Thoracic aorta (tissue), 2 donors: ENCODE measurements around the gene PTPRG. TPM values are rescaled to one million over a fixed set of nuclear protein-coding genes. Genes with fewer than 3 reads are reported as not detected.

ENCODE experiments used
- ATAC-seq: fragments of 150-250 bp; one replicate; pipeline ENCODE4 v1.8.0; 2017; ENCODE audit warnings: low read depth; ENCODE audit not compliant: insufficient number of reproducible peaks, low FRiP score
- DNase-seq: peaks from one replicate; pipeline ENCODE4 v3.0.0-alpha.2; 2020; ENCODE audit warnings: low spot score
- H3K27ac ChIP-seq, 2 donors: fragments of 200-600 bp; sonication (generic); 1 replicate in 1 of 2; 2 replicates in 1 of 2; pipeline ENCODE4 v1.5.1; 2016; ENCODE audit warnings: mild to moderate bottlenecking in 2 of 2, moderate library complexity in 2 of 2
- H3K27me3 ChIP-seq: fragments of 200-600 bp; sonication (generic); replicated peaks from 2 replicates; pipeline ENCODE4 v1.6.0; 2016; ENCODE audit warnings: mild to moderate bottlenecking; ENCODE audit not compliant: insufficient read depth
- H3K36me3 ChIP-seq: fragments of 200-600 bp; sonication (generic); one replicate; pipeline ENCODE4 v1.5.1; 2016
- H3K4me1 ChIP-seq, 2 donors: fragments of 200-600 bp; sonication (generic); 1 replicate in 1 of 2; 2 replicates in 1 of 2; pipeline versions ENCODE4 v1.5.1 to v1.6.0; 2016; ENCODE audit warnings: low read depth in 2 of 2, mild to moderate bottlenecking in 1 of 2; ENCODE audit not compliant: control insufficient read depth in 1 of 2
- H3K4me3 ChIP-seq: fragments of 200-600 bp; sonication (generic); 2 replicates; pipeline ENCODE4 v1.5.1; 2016; ENCODE audit warnings: mild to moderate bottlenecking
- H3K9me3 ChIP-seq: fragments of 200-600 bp; sonication (generic); 2 replicates; pipeline ENCODE4 v1.5.1; 2016
- CTCF ChIP-seq: fragments of 200-600 bp; sonication (generic); IDR thresholded peaks from one replicate; pipeline ENCODE4 v1.5.1; 2019; ENCODE audit warnings: antibody characterized with exemption
- total RNA-seq, 2 donors: library from RNA; depleted of rRNA; stranded (reverse); fragments of >200 nt; gene quantifications; one replicate each; pipeline versions ENCODE4 v1.1.0 to v1.2.3, GENCODE V29; 2016

PTPRG gene
- total RNA-seq, 2 donors from 2014 or later: 154 to 208 TPM

GRCh38 chr3:61820306-61820992 is 259.1 kb downstream of the PTPRG start:
- H3K9me3 ChIP-seq: no peaks in the 10 kb centered on the region
- H3K36me3 ChIP-seq: no peaks in the 10 kb centered on the region
- H3K4me1 ChIP-seq: peaks cover 12 to 42% of the 10 kb centered on the region in 2 donors
- no peak for TF ChIP-seq CTCF
- H3K27me3 ChIP-seq: no peaks in the 10 kb centered on the region
- DNase-seq (no peak), ATAC-seq (no peak)
- H3K4me3 ChIP-seq: no peak overlapping the region
- peak overlapping the region; percentile 3 to 73 for H3K27ac ChIP-seq

DNA sequence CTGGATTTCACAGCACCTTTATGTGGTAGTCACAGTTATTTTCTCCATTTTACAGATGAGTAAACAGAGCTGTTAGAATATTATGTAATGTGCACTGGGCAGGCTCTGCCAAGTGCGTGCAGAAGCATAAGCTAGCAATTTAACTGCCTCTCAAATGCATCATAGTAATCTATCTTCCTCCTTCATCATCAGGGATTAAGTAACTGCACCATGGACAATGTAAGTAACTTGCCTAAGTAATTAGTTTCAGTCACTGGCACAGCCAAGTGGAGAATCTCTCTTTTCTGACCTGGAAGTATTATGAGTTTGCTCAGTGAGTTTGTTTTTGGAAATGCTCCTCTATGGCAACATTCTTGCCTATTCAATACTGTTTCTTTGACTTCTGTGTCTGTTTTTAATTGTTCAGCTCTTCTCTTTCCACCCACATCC is 260.5 kb downstream of the PTPRG start:
- TF ChIP-seq CTCF: no peak
- H3K27ac ChIP-seq: peak overlapping the region; percentile 72 to 73
- DNase-seq: no peak

GRCh38 chr3:61822588-61822987 is 261.2 kb downstream of the PTPRG start:
- no peak for TF ChIP-seq CTCF
- H3K36me3 ChIP-seq: no peaks in the 10 kb centered on the region
- no peaks in the 10 kb centered on the region for H3K27me3 ChIP-seq
- H3K4me1 ChIP-seq: peaks cover 12 to 42% of the 10 kb centered on the region in 2 donors
- DNase-seq: no peak
- peak overlapping the region; percentile 72 to 73 for H3K27ac ChIP-seq
- H3K9me3 ChIP-seq: no peaks in the 10 kb centered on the region
- peak; percentile 49 for ATAC-seq
- H3K4me3 ChIP-seq: peak overlapping the region; percentile 24

More for the DNA sequence above, 260.5 kb downstream of the PTPRG start:
- peak overlapping the region; percentile 24 for H3K4me3 ChIP-seq
- H3K27me3 ChIP-seq: no peaks in the 10 kb centered on the region
- no peaks in the 10 kb centered on the region for H3K36me3 ChIP-seq
- no peak for ATAC-seq
- no peaks in the 10 kb centered on the region for H3K9me3 ChIP-seq
- peaks cover 12 to 42% of the 10 kb centered on the region in 2 donors for H3K4me1 ChIP-seq

- H3K27ac ChIP-seq: peak overlapping the region in 1 of 2 donors; percentile 44
- DNase-seq (no peak), ATAC-seq (no peak)
- no peak for TF ChIP-seq CTCF
- peaks cover 30 to 61% of the 10 kb centered on the region in 2 donors for H3K4me1 ChIP-seq
- H3K9me3 ChIP-seq: no peaks in the 10 kb centered on the region
- H3K36me3 ChIP-seq: no peaks in the 10 kb centered on the region
- no peak overlapping the region for H3K4me3 ChIP-seq
- no peaks in the 10 kb centered on the region for H3K27me3 ChIP-seq
Observed at GRCh38 chr3:61824553-61825135, 263.3 kb downstream of the PTPRG start.

GRCh38 chr3:61826161-61826560 is 264.8 kb downstream of the PTPRG start:
- Histone ChIP-seq H3K27ac (no peak overlapping the region), H3K4me3 (no peak overlapping the region)

More at GRCh38 chr3:61826161-61826560, 264.8 kb downstream of the PTPRG start:
- Histone ChIP-seq H3K36me3 (no peaks in the 10 kb centered on the region), H3K4me1 (peaks cover 29 to 57% of the 10 kb centered on the region in 2 donors), H3K9me3 (no peaks in the 10 kb centered on the region), H3K27me3 (no peaks in the 10 kb centered on the region)
- ATAC-seq (no peak), DNase-seq (no peak)
- TF ChIP-seq CTCF: no peak
